Measurements from ENCODE around the gene KLHL17.

DNA sequence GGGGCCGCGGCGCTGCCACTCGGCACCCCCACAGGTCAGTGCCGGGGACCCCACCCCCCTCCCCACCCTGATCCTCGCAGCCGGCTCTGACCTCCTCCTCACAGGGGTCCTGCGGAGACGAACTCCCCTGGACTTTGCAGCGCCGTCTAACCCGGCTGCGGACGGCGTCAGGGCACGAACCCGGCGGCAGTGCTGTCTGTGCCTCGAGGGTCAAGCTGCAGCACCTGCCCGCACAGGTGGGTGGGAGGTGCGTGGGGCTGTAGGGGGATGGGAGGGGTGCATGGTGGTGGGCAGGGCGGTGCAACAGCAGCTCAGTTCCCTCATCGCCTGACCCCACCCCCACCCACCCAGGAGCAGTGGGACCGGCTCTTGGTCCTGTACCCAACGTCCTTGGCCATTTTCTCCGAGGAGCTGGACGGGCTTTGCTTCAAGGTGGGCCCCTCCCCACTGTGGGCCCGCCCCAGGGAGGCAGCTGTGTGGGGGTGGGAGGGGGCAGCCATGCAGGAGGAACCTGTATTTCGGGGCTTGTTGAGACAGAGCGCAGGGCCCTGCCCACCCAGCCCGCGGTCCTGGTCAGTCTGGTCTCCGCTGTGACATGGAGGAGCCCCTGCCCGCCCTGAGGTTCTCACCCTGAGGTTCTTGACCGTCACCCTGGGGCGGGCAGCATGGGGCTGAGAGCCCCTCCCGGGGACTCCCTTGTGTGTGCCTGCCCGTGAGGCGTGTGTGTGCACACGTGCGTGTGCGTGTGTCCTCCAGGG is 10.8 kb downstream of the KLHL17 start:
- TF ChIP-seq, protein P1, sequence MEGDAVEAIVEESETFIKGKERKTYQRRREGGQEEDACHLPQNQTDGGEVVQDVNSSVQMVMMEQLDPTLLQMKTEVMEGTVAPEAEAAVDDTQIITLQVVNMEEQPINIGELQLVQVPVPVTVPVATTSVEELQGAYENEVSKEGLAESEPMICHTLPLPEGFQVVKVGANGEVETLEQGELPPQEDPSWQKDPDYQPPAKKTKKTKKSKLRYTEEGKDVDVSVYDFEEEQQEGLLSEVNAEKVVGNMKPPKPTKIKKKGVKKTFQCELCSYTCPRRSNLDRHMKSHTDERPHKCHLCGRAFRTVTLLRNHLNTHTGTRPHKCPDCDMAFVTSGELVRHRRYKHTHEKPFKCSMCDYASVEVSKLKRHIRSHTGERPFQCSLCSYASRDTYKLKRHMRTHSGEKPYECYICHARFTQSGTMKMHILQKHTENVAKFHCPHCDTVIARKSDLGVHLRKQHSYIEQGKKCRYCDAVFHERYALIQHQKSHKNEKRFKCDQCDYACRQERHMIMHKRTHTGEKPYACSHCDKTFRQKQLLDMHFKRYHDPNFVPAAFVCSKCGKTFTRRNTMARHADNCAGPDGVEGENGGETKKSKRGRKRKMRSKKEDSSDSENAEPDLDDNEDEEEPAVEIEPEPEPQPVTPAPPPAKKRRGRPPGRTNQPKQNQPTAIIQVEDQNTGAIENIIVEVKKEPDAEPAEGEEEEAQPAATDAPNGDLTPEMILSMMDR (optimal IDR thresholded peaks at IDR 0.05 in 1 of 3, IDR thresholded peaks at IDR 0.05 in 1 of 3, conservative IDR thresholded peaks at IDR 0.05 in 1 of 3; ENCODE audit: extremely low read depth in 1 of 3, insufficient read depth in 2 of 3, low read length in 3 of 3): no peak
- TF ChIP-seq EZH2 (IDR thresholded peaks at IDR 0.05; ENCODE audit: low read length): no peak
